Measurements from ENCODE around the gene RPP40.

The RPP40 gene

GRCh38 chr6:4950836-4951533 lies 52.9 kb downstream of the RPP40 start:
- H3K4me3 ChIP-seq (ENCODE audit: low read length): no peak overlapping the region
- no peak for DNase-seq (ENCODE audit: low read depth, low spot score)

GRCh38 chr6:4950076-4950475 lies 53.8 kb downstream of the RPP40 start:
- no peak for DNase-seq (ENCODE audit: low read depth, low spot score)
- H3K4me3 ChIP-seq (ENCODE audit: low read length): no peak overlapping the region

GRCh38 chr6:4948781-4949450 lies 54.9 kb downstream of the RPP40 start:
- no peak overlapping the region for H3K4me3 ChIP-seq (ENCODE audit: low read length)
- DNase-seq (ENCODE audit: low read depth, low spot score): no peak

GRCh38 chr6:4947716-4948115 lies 56.1 kb downstream of the RPP40 start:
- DNase-seq (ENCODE audit: low read depth, low spot score): no peak
- H3K4me3 ChIP-seq (ENCODE audit: low read length): no peak overlapping the region

DNA sequence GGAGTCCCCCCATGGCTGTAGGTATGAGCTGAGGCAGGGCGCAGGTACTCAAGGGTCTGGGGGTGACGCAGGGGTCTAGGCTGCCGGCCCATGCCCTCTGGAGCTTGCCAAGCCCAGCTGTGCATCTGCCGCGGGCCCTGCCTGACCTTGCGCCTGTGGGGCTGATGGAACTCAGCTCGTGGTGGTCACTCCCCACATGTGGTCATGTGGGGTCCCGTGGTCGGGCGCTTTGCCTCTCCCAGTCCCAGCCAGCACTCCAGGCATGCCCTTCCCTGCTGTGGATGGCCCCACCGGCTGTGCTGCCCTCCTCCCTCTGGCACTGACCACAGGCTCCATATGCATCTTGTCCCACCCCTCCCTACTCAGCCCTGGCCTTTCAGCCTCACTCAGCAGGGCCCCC lies 57.3 kb downstream of the RPP40 start:
- DNase-seq (ENCODE audit: low read depth, low spot score): no peak
- no peak overlapping the region for H3K4me3 ChIP-seq (ENCODE audit: low read length)
